Neural progenitor cell (in vitro differentiated cells): Measurements from ENCODE around the gene MOCOS. TPM values are rescaled to one million over a fixed set of nuclear protein-coding genes. Genes with fewer than 3 reads are reported as not detected.

ENCODE experiments used
- DNase-seq: peaks from one replicate; pipeline ENCODE4 v3.0.0-alpha.2; 2016; ENCODE audit warnings: low spot score
- H2AFZ ChIP-seq: fragments of 200-600 bp; sonication (generic); replicated peaks from 2 replicates; pipeline ENCODE4 v1.6.1; 2016; ENCODE audit warnings: antibody characterized with exemption
- H3F3A ChIP-seq: fragments of 200-600 bp; sonication (generic); 2 replicates; pipeline ENCODE4 v1.6.1; 2016; ENCODE audit warnings: antibody characterized with exemption, low read depth
- H3K27ac ChIP-seq: fragments of 200-600 bp; sonication (generic); 2 replicates; pipeline ENCODE4 v1.5.1; 2016; ENCODE audit warnings: mild to moderate bottlenecking
- H3K27me3 ChIP-seq: fragments of 200-600 bp; sonication (generic); 2 replicates; pipeline ENCODE4 v1.6.1; 2016; ENCODE audit warnings: mild to moderate bottlenecking, moderate library complexity
- H3K36me3 ChIP-seq: fragments of 200-600 bp; sonication (generic); 2 replicates; pipeline ENCODE4 v1.5.1; 2016
- H3K4me1 ChIP-seq: fragments of 200-600 bp; sonication (generic); 2 replicates; pipeline ENCODE4 v1.6.1; 2016; ENCODE audit warnings: mixed run types
- H3K4me2 ChIP-seq: fragments of 200-600 bp; sonication (generic); 2 replicates; pipeline ENCODE4 v1.6.1; 2016
- H3K4me3 ChIP-seq: fragments of 200-600 bp; sonication (generic); 2 replicates; pipeline ENCODE4 v1.5.1; 2016
- H3K79me2 ChIP-seq: fragments of 200-600 bp; sonication (generic); 2 replicates; pipeline ENCODE4 v1.6.1; 2016; ENCODE audit warnings: low read depth
- H3K9ac ChIP-seq: fragments of 200-600 bp; sonication (generic); 2 replicates; pipeline ENCODE4 v1.6.1; 2016
- H3K9me3 ChIP-seq: fragments of 200-600 bp; sonication (generic); 2 replicates; pipeline ENCODE4 v1.5.1; 2016; ENCODE audit warnings: low read depth
- H4K20me1 ChIP-seq: fragments of 200-600 bp; sonication (generic); 2 replicates; pipeline ENCODE4 v1.6.1; 2016; ENCODE audit warnings: low read depth
- H3K27ac Mint-ChIP-seq: 3 replicates; pipeline ENCODE4 v1.8.0; 2021; ENCODE audit warnings: mixed read lengths
- H3K27me3 Mint-ChIP-seq: 2 replicates; pipeline ENCODE4 v1.8.0; 2022; ENCODE audit warnings: low read depth, mild to moderate bottlenecking, inconsistent platforms, moderate library complexity, mixed read lengths; ENCODE audit not compliant: insufficient read depth
- H3K36me3 Mint-ChIP-seq: 3 replicates; pipeline ENCODE4 v1.8.0; 2021; ENCODE audit warnings: mixed read lengths
- H3K4me1 Mint-ChIP-seq: 3 replicates; pipeline ENCODE4 v1.8.0; 2021; ENCODE audit warnings: mixed read lengths
- H3K4me3 Mint-ChIP-seq: 3 replicates; pipeline ENCODE4 v1.8.0; 2021; ENCODE audit warnings: mild to moderate bottlenecking, moderate library complexity, mixed read lengths
- H3K9me3 Mint-ChIP-seq: 3 replicates; pipeline ENCODE4 v1.8.0; 2020; ENCODE audit warnings: mixed read lengths
- EZH2 ChIP-seq: fragments of 200-600 bp; sonication (generic); IDR thresholded peaks from 2 replicates; pipeline ENCODE4 v1.6.1; 2017; ENCODE audit warnings: antibody characterized with exemption, mild to moderate bottlenecking, moderate library complexity
- EZH2phosphoT487 ChIP-seq: fragments of 200-600 bp; sonication (generic); IDR thresholded peaks from 2 replicates; pipeline ENCODE4 v1.6.1; 2017; ENCODE audit warnings: antibody characterized with exemption
- total RNA-seq: library from RNA; depleted of rRNA; stranded (reverse); fragments of >200 nt; gene quantifications from 2 replicates; pipeline ENCODE4 v1.2.3, GENCODE V29; 2015; ENCODE audit warnings: low replicate concordance
- TF ChIP-seq, protein P1 (sequence below): fragments of 200-600 bp; sonication (generic); IDR thresholded peaks from 2 replicates; pipeline ENCODE4 v1.5.1; 2017; ENCODE audit warnings: antibody characterized with exemption, mild to moderate bottlenecking

Gene MOCOS
- total RNA-seq, 1 donor from 2014 or later: 0.36 TPM

DNA sequence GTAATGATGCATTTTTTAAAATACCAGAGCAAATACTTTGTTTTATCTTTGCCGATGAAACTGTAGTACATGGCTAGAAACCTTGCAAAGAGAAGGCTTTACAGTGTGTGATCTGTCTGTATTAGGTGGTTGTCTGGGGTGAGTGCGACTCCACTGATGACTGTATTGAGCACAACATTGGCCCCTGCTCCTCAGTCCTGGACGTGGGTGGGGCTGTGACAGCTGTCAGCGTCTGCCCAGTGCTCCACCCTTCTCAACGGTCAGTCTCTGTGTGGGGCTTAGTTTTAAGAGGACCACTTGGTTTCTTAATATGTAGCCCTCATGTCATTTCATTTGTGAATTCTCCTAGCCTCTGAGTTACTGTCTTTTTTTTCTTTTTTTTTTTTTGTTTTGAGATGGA, 17.4 kb upstream of the MOCOS start:
- DNase-seq: no peak
- H3K27me3 Mint-ChIP-seq: peaks cover 2% of the 10 kb centered on the region
- Histone ChIP-seq H3K9me3 (no peaks in the 10 kb centered on the region), H3K4me3 (no peak overlapping the region), H4K20me1 (peaks cover 4% of the 10 kb centered on the region), H3K9ac (no peak overlapping the region), H2AFZ (no peak overlapping the region), H3K27me3 (no peaks in the 10 kb centered on the region), H3K36me3 (peaks cover 13% of the 10 kb centered on the region), H3K4me2 (no peak overlapping the region), H3K4me1 (no peaks in the 10 kb centered on the region), H3K27ac (no peak overlapping the region), H3F3A (no peaks in the 10 kb centered on the region), H3K79me2 (no peaks in the 10 kb centered on the region)
- no peak overlapping the region for H3K4me3 Mint-ChIP-seq
- no peak overlapping the region for H3K27ac Mint-ChIP-seq
- no peaks in the 10 kb centered on the region for H3K4me1 Mint-ChIP-seq
- no peaks in the 10 kb centered on the region for H3K9me3 Mint-ChIP-seq
- TF ChIP-seq, protein P1, sequence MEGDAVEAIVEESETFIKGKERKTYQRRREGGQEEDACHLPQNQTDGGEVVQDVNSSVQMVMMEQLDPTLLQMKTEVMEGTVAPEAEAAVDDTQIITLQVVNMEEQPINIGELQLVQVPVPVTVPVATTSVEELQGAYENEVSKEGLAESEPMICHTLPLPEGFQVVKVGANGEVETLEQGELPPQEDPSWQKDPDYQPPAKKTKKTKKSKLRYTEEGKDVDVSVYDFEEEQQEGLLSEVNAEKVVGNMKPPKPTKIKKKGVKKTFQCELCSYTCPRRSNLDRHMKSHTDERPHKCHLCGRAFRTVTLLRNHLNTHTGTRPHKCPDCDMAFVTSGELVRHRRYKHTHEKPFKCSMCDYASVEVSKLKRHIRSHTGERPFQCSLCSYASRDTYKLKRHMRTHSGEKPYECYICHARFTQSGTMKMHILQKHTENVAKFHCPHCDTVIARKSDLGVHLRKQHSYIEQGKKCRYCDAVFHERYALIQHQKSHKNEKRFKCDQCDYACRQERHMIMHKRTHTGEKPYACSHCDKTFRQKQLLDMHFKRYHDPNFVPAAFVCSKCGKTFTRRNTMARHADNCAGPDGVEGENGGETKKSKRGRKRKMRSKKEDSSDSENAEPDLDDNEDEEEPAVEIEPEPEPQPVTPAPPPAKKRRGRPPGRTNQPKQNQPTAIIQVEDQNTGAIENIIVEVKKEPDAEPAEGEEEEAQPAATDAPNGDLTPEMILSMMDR: no peak
- no peak for TF ChIP-seq EZH2
- no peak for TF ChIP-seq EZH2phosphoT487
- peaks cover 37% of the 10 kb centered on the region for H3K36me3 Mint-ChIP-seq

DNA sequence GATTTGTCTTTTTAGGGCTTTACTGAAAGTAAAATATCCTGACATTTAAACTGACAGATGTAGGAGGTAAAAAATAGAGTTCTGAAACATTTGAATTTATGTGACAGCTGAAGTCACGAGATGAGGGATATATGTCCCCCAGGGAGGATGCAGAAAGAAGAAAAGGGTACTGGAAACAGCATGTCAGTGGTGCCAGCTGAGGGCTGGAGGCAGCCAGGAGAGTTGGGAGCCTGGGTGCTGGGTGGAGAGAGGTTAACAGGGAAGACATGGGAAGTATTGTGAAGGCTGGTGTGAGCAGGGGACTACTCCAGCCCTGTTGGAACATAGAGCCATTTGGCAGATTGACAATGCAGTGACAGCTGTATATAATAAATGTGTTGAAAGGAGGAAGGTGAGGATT, 11.8 kb upstream of the MOCOS start:
- Histone ChIP-seq H2AFZ (no peak overlapping the region), H3K9me3 (no peaks in the 10 kb centered on the region), H3K27ac (no peak overlapping the region), H4K20me1 (peaks cover 4% of the 10 kb centered on the region), H3F3A (peaks cover 3% of the 10 kb centered on the region), H3K79me2 (no peaks in the 10 kb centered on the region), H3K27me3 (no peaks in the 10 kb centered on the region), H3K4me1 (no peaks in the 10 kb centered on the region), H3K4me2 (no peak overlapping the region), H3K9ac (no peak overlapping the region), H3K4me3 (no peak overlapping the region), H3K36me3 (peaks cover 5% of the 10 kb centered on the region)
- H3K9me3 Mint-ChIP-seq: no peaks in the 10 kb centered on the region
- DNase-seq: no peak
- no peaks in the 10 kb centered on the region for H3K27me3 Mint-ChIP-seq
- TF ChIP-seq EZH2 (no peak), EZH2phosphoT487 (no peak)
- TF ChIP-seq, protein P1: no peak
- H3K4me3 Mint-ChIP-seq: no peak overlapping the region
- H3K27ac Mint-ChIP-seq: no peak overlapping the region
- H3K36me3 Mint-ChIP-seq: peaks cover 14% of the 10 kb centered on the region
- peaks cover 3% of the 10 kb centered on the region for H3K4me1 Mint-ChIP-seq

DNA sequence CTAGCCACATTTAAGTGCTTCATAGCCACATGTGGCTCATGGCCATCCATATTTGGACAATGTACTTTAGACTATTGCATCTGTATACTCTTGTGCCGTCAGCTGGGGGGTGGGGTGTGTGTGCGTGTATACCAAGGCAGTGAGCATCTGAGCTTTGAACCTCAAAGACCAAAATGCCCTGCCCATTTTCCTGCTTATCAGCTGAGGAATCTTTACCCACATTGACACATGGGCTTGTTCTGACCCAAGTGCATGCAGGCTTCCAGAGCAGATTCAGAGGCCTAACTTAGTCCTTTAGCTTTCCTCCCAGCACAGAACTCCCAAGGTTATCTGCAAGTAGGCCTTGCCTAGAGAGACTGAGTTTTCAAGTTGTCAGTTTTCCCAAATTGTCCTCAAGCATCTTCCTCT, 11.1 kb upstream of the MOCOS start:
- Histone ChIP-seq H3K27ac (no peak overlapping the region), H4K20me1 (peaks cover 4% of the 10 kb centered on the region), H3K9me3 (no peaks in the 10 kb centered on the region), H3K4me3 (no peak overlapping the region), H3F3A (peaks cover 3% of the 10 kb centered on the region), H2AFZ (no peak overlapping the region), H3K27me3 (no peaks in the 10 kb centered on the region), H3K4me2 (no peak overlapping the region), H3K4me1 (no peaks in the 10 kb centered on the region), H3K9ac (no peak overlapping the region), H3K79me2 (no peaks in the 10 kb centered on the region), H3K36me3 (peaks cover 5% of the 10 kb centered on the region)
- Mint-ChIP-seq H3K9me3 (no peaks in the 10 kb centered on the region), H3K27me3 (no peaks in the 10 kb centered on the region), H3K4me1 (peaks cover 3% of the 10 kb centered on the region), H3K4me3 (no peak overlapping the region), H3K36me3 (peaks cover 8% of the 10 kb centered on the region), H3K27ac (no peak overlapping the region)
- TF ChIP-seq EZH2: no peak
- TF ChIP-seq, protein P1: no peak
- TF ChIP-seq EZH2phosphoT487: no peak
- no peak for DNase-seq
